Measurements from ENCODE around the gene PHF2. TPM values are rescaled to one million over a fixed set of nuclear protein-coding genes. Genes with fewer than 3 reads are reported as not detected.

Gene PHF2
- total RNA-seq, 1 experiment from 2014 or later: 17.4 TPM

- Histone ChIP-seq H4K91ac (ENCODE audit: insufficient read length, low read depth, low read length) (no peak overlapping the region), H2BK20ac (ENCODE audit: low read depth, low read length, poor library complexity, severe bottlenecking) (no peak overlapping the region), H4K20me1 (ENCODE audit: control insufficient read depth, insufficient read depth, insufficient read length) (no peaks in the 10 kb centered on the region), H3K79me1 (ENCODE audit: insufficient read depth, low read depth, low read length, poor library complexity, severe bottlenecking) (no peaks in the 10 kb centered on the region), H3T11ph (ENCODE audit: low read length) (no peak overlapping the region), H3K9ac (ENCODE audit: extremely low read depth, insufficient read length, low read length) (no peak overlapping the region), H3K79me2 (ENCODE audit: insufficient read depth, low read length) (no peaks in the 10 kb centered on the region), H2BK12ac (ENCODE audit: insufficient read length, low read depth, low read length) (no peak overlapping the region), H3K56ac (ENCODE audit: insufficient read length, low read depth, low read length) (no peak overlapping the region), H3K27me3 (ENCODE audit: insufficient read depth, low read length) (no peaks in the 10 kb centered on the region), H3K4me1 (ENCODE audit: insufficient read depth, low read length) (peaks cover 3% of the 10 kb centered on the region; the same call in 1 of the 2 replicates), H3K27ac (ENCODE audit: insufficient read length, low read depth, low read length) (no peak overlapping the region), H2BK15ac (ENCODE audit: low read depth, low read length) (no peak overlapping the region), H4K8ac (replicated peaks; ENCODE audit: insufficient read length, low read depth, low read length) (no peak overlapping the region), H3K9me3 (ENCODE audit: control insufficient read depth, low read depth, low read length) (no peaks in the 10 kb centered on the region), H3K4me2 (ENCODE audit: insufficient read depth, insufficient read length, low read length) (no peak overlapping the region), H3K14ac (ENCODE audit: insufficient read depth, low read length) (no peak overlapping the region), H2BK5ac (ENCODE audit: insufficient read length, low read length) (no peak overlapping the region), H2BK120ac (ENCODE audit: low read depth, low read length, poor library complexity, severe bottlenecking) (no peak overlapping the region), H3K18ac (ENCODE audit: insufficient read length, low read depth, low read length) (no peak overlapping the region), H4K5ac (ENCODE audit: insufficient read length, low read depth, low read length) (no peak overlapping the region), H3K23ac (ENCODE audit: insufficient read length, low read depth, low read length) (no peak overlapping the region), H2AFZ (ENCODE audit: low read length) (no peak overlapping the region), H2AK5ac (ENCODE audit: insufficient read length, low read length) (no peak overlapping the region), H3K23me2 (ENCODE audit: insufficient read length, low read depth, low read length, poor library complexity, severe bottlenecking) (no peaks in the 10 kb centered on the region), H3K4ac (ENCODE audit: low read depth, low read length) (no peak overlapping the region)
- no CpG with 5 or more reads among the region's 9 CpGs for WGBS (ENCODE audit: extremely low coverage, insufficient read length, low lambda C conversion rate)
- no peak overlapping the region for H3K4me3 Mint-ChIP-seq
- no peak for TF ChIP-seq CTCF (conservative IDR thresholded peaks at IDR 0.05)
- no peak overlapping the region for H3K27ac Mint-ChIP-seq
- H3K9me3 Mint-ChIP-seq: no peaks in the 10 kb centered on the region
- H3K27me3 Mint-ChIP-seq (ENCODE audit: low read depth): no peaks in the 10 kb centered on the region
- H3K4me1 Mint-ChIP-seq: peaks cover 32 to 45% of the 10 kb centered on the region in 2 experiments
- DNase-seq: no peak
- no peaks in the 10 kb centered on the region for H3K36me3 Mint-ChIP-seq (ENCODE audit: insufficient read depth in 1 of 3, low read depth in 3 of 3)
Measured at GRCh38 chr9:93594041-93594756, 17.8 kb downstream of the PHF2 start.

Data from H9 (cell line).